ENCODE measurements around the gene DCXR. TPM values are rescaled to one million over a fixed set of nuclear protein-coding genes. Genes with fewer than 3 reads are reported as not detected.

DCXR gene
- total and polyA plus RNA-seq, 2 of the 13 experiments (the other 11 are each of a cell fraction or from before 2014, with no cell fraction given): 287 to 311 TPM

DNA sequence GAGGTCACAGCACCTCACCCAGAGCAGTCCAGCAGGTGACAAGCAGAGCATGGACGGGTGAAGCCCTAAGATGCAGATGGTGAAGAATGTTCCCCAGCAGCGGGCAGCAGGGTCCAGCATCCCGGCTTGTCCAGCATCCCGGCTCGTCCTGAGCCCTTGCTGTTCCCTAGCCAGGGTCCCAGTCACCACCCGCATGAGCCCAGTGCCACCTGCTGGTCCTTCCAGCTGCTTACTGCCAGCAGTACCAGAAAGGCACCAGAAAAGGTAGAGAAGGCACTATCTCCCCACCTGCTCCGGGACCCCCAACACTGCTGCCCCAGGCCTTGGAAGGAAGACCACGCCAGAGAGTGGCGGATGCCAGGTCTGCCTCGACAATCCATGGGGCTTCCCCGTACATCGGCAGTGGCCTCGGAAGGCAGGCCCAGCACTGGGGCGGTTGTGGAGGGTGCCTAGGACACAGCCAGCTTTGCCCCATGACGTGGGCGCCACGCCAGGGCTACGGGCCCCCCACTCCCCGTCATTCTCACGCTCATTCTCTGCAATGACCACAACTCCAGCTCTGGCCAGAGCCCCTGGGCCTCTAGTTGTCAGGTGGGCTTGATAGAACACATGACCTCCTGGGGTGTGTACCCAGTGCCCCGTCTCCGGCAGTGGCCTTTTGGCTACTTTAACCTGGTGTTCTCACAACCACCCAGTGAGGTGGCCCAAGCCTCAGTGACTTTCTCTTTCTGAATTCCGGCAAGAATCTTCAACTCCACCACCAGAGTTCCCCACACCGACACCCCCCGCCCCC, 16.2 kb downstream of the DCXR start (continued):
- 0 out of 2 replicates have a peak, but pooled peaks have one; percentile 44 for TF ChIP-seq ZFP1 (CRISPR knock-in tag; IDR thresholded peaks at IDR 0.05)
- peak; percentile 72; the same call in 1 of the 2 replicates for TF ChIP-seq ZFP37 (CRISPR knock-in tag; IDR thresholded peaks at IDR 0.05; ENCODE audit: borderline replicate concordance)
- TF ChIP-seq HIC2 (CRISPR knock-in tag; IDR thresholded peaks at IDR 0.05; ENCODE audit: low read depth): peak; percentile 77
- TF ChIP-seq ZNF761 (CRISPR knock-in tag; conservative IDR thresholded peaks at IDR 0.05): peak; percentile 81; the same call in 1 of the 2 replicates
- no peak for TF ChIP-seq ZNF136 (CRISPR knock-in tag; IDR thresholded peaks at IDR 0.05; ENCODE audit: low read depth)
- TF ChIP-seq, protein P1, sequence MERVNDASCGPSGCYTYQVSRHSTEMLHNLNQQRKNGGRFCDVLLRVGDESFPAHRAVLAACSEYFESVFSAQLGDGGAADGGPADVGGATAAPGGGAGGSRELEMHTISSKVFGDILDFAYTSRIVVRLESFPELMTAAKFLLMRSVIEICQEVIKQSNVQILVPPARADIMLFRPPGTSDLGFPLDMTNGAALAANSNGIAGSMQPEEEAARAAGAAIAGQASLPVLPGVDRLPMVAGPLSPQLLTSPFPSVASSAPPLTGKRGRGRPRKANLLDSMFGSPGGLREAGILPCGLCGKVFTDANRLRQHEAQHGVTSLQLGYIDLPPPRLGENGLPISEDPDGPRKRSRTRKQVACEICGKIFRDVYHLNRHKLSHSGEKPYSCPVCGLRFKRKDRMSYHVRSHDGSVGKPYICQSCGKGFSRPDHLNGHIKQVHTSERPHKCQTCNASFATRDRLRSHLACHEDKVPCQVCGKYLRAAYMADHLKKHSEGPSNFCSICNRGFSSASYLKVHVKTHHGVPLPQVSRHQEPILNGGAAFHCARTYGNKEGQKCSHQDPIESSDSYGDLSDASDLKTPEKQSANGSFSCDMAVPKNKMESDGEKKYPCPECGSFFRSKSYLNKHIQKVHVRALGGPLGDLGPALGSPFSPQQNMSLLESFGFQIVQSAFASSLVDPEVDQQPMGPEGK (CRISPR knock-in tag; IDR thresholded peaks at IDR 0.05): peak; percentile 57
- 0 out of 2 replicates have a peak, but pooled peaks have one; percentile 59 for TF ChIP-seq REL (CRISPR knock-in tag; conservative IDR thresholded peaks at IDR 0.05)
- peak; percentile 52; the same call in 1 of the 2 replicates for TF ChIP-seq ZNF33B (CRISPR knock-in tag; IDR thresholded peaks at IDR 0.05)
- TF ChIP-seq MYNN (CRISPR knock-in tag; IDR thresholded peaks at IDR 0.05; ENCODE audit: low read depth): no peak
- no peak for TF ChIP-seq CSRNP1 (CRISPR knock-in tag; IDR thresholded peaks at IDR 0.05)
